ENCODE results near the gene NNT.
"Not testable (repeated sequence)": the region's sequence is repeated elsewhere in the genome, so short reads cannot be mapped to it uniquely, and the experiment has no call there.

Gene NNT

GRCh38 chr5:43652537-43653302 is 49.7 kb downstream of the NNT start:
- H3K27ac ChIP-seq, result no peak overlapping the region
- TF ChIP-seq CTCF (IDR thresholded peaks at IDR 0.05), result no peak
- TF ChIP-seq ZFX (IDR thresholded peaks at IDR 0.05; ENCODE audit: borderline replicate concordance), result no peak

GRCh38 chr5:43658509-43658908 is 55.5 kb downstream of the NNT start:
- H3K27ac ChIP-seq, result no peak overlapping the region
- TF ChIP-seq CTCF (IDR thresholded peaks at IDR 0.05), result no peak
- TF ChIP-seq ZFX (IDR thresholded peaks at IDR 0.05; ENCODE audit: borderline replicate concordance), result no peak

- no peak overlapping the region for H3K27ac ChIP-seq
- TF ChIP-seq CTCF (IDR thresholded peaks at IDR 0.05), result no peak
- no peak for TF ChIP-seq ZFX (IDR thresholded peaks at IDR 0.05; ENCODE audit: borderline replicate concordance)
Observed at GRCh38 chr5:43659075-43659474, 56.1 kb downstream of the NNT start.

- TF ChIP-seq ZFX (IDR thresholded peaks at IDR 0.05; ENCODE audit: borderline replicate concordance), result no peak
- peak; percentile 69 for TF ChIP-seq CTCF (IDR thresholded peaks at IDR 0.05)
- no peak overlapping the region for H3K27ac ChIP-seq
Observed at GRCh38 chr5:43661102-43661501, 58.1 kb downstream of the NNT start.

- TF ChIP-seq ZFX (IDR thresholded peaks at IDR 0.05; ENCODE audit: borderline replicate concordance) (no peak), CTCF (IDR thresholded peaks at IDR 0.05) (no peak)
- no peak overlapping the region for H3K27ac ChIP-seq
Observed at GRCh38 chr5:43663916-43664315, 60.9 kb downstream of the NNT start.

GRCh38 chr5:43664501-43665040 is 61.6 kb downstream of the NNT start:
- no peak overlapping the region for H3K27ac ChIP-seq
- TF ChIP-seq CTCF (IDR thresholded peaks at IDR 0.05), result no peak
- no peak for TF ChIP-seq ZFX (IDR thresholded peaks at IDR 0.05; ENCODE audit: borderline replicate concordance)

- not testable (repeated sequence) for H3K27ac ChIP-seq
Observed at GRCh38 chr5:43665749-43666148, 62.8 kb downstream of the NNT start.

GRCh38 chr5:43666728-43667127 is 63.7 kb downstream of the NNT start:
- H3K27ac ChIP-seq, result not testable (repeated sequence)

GRCh38 chr5:43667379-43667778 is 64.4 kb downstream of the NNT start:
- H3K27ac ChIP-seq, result not testable (repeated sequence)

Data from 22Rv1 (cell line).